HCT116 (cell line): Measurements from ENCODE around the gene PPM1J. TPM values are rescaled to one million over a fixed set of nuclear protein-coding genes. Genes with fewer than 3 reads are reported as not detected.

Experiments
- ATAC-seq: fragments of 200-7000 bp; cut with Tn5 transposase; 2 replicates; pipeline ENCODE4 v1.9.1; 2020; ENCODE audit warnings: mild to moderate bottlenecking, moderate library complexity
- BruUV-seq: library from RNA; stranded (reverse); fragments of 400-500 nt; replicated peaks from 2 replicates; lab custom pipeline; 2021; lab: Mats Ljungman, UMichigan
- CTCF ChIA-PET: fragments of 300-600 bp; sonication (Branson Sonifier 250); formaldehyde crosslinking; loops from one replicate; lab custom pipeline; 2021; ENCODE audit warnings: antibody characterized with exemption; lab: Charles Lee
- POLR2A ChIA-PET: fragments of 300-600, 350-600 bp; sonication (Branson Sonifier 250); formaldehyde crosslinking; loops from one replicate; lab custom pipeline; 2021; ENCODE audit warnings: antibody characterized with exemption; lab: Charles Lee
- RAD21 ChIA-PET, 2 experiments: fragments of 300-600 bp; sonication (Branson Sonifier 250); formaldehyde crosslinking; loops; one replicate each; lab custom pipeline; 2023; ENCODE audit warnings: low total read pairs in 2 of 2; ENCODE audit not compliant: uncharacterized antibody in 2 of 2, unreplicated experiment in 2 of 2, low non-redundant PET in 1 of 2; lab: Charles Lee
- DNase-seq: peaks from one replicate; pipeline ENCODE4 v3.0.0-alpha.2; 2010; ENCODE audit warnings: low read depth, low spot score
- H2AFZ ChIP-seq: fragments of 200-600 bp; shearing (Covaris generic), sonication (generic); 2 replicates; pipeline ENCODE4 v1.6.1; 2017; ENCODE audit warnings: low read depth, mixed run types, mixed read lengths, antibody characterized with exemption, low read length; ENCODE audit not compliant: poor library complexity, severe bottlenecking
- H3K27ac ChIP-seq: 2 replicates; pipeline ENCODE4 v1.5.1; 2012; ENCODE audit warnings: low read depth, low read length
- H3K27me3 ChIP-seq: fragments of 200-600 bp; sonication (generic); 2 replicates; pipeline ENCODE4 v1.6.1; 2016; ENCODE audit warnings: mixed run types, low read length, mixed read lengths; ENCODE audit not compliant: insufficient read depth
- H3K36me3 ChIP-seq, 2 experiments: fragments of 200-500 bp in 1 of 2; fragments of 200-600 bp in 1 of 2; sonication (Bioruptor generic) in 1 of 2; sonication (generic) in 1 of 2; 2 replicates each; pipeline versions ENCODE4 v1.5.1 to v1.6.1; 2014 to 2016; ENCODE audit warnings: low read length in 2 of 2, inconsistent platforms in 1 of 2, mixed read lengths in 1 of 2, mixed run types in 1 of 2; ENCODE audit not compliant: insufficient read depth in 2 of 2, control insufficient read depth in 1 of 2
- H3K4me1 ChIP-seq, 2 experiments: fragments of 200-600 bp in 1 of 2; sonication (generic) in 1 of 2; 2 replicates each; pipeline versions ENCODE4 v1.5.1 to v1.6.1; 2012 to 2017; ENCODE audit warnings: low read length in 2 of 2, inconsistent platforms in 1 of 2, mild to moderate bottlenecking in 1 of 2, mixed read lengths in 1 of 2, mixed run types in 1 of 2, moderate library complexity in 1 of 2; ENCODE audit not compliant: insufficient read depth in 2 of 2, control insufficient read depth in 1 of 2
- H3K4me2 ChIP-seq: fragments of 200-600 bp; sonication (generic); 2 replicates; pipeline ENCODE4 v1.6.1; 2017; ENCODE audit warnings: mixed run types, low read length, mixed read lengths
- H3K4me3 ChIP-seq, 2 experiments: fragments of 200-600 bp in 1 of 2; sonication (generic) in 1 of 2; replicated peaks in 1 of 2; 2 replicates each; pipeline ENCODE4 v1.5.1; 2011 to 2016; ENCODE audit warnings: low read length in 2 of 2, control low read depth in 1 of 2, low read depth in 1 of 2, mild to moderate bottlenecking in 1 of 2, mixed read lengths in 1 of 2, mixed run types in 1 of 2
- H3K79me2 ChIP-seq: fragments of 200-600 bp; sonication (generic); 2 replicates; pipeline ENCODE4 v1.6.1; 2017; ENCODE audit warnings: mild to moderate bottlenecking, mixed run types, low read length, moderate library complexity, mixed read lengths; ENCODE audit not compliant: insufficient read depth
- H3K9ac ChIP-seq: fragments of 200-600 bp; sonication (generic); 2 replicates; pipeline ENCODE4 v1.6.1; 2016; ENCODE audit warnings: low read length, mixed read lengths
- H3K9me2 ChIP-seq: fragments of 200-600 bp; sonication (generic), shearing (Covaris generic); 2 replicates; pipeline ENCODE4 v1.6.1; 2017; ENCODE audit warnings: mixed run types, mild to moderate bottlenecking, moderate library complexity; ENCODE audit not compliant: insufficient read depth
- H3K9me3 ChIP-seq, 2 experiments: fragments of 200-500 bp in 1 of 2; fragments of 200-600 bp in 1 of 2; sonication (Bioruptor generic) in 1 of 2; sonication (generic) in 1 of 2; 2 replicates each; pipeline ENCODE4 v1.6.1; 2014 to 2017; ENCODE audit warnings: low read length in 2 of 2, mixed read lengths in 2 of 2, inconsistent platforms in 1 of 2, low read depth in 1 of 2, mild to moderate bottlenecking in 1 of 2, mixed run types in 1 of 2, moderate library complexity in 1 of 2; ENCODE audit not compliant: control insufficient read depth in 1 of 2, insufficient read depth in 1 of 2
- H4K20me1 ChIP-seq: fragments of 200-600 bp; sonication (generic), shearing (Covaris generic); 2 replicates; pipeline ENCODE4 v1.6.1; 2017; ENCODE audit warnings: mixed run types, mild to moderate bottlenecking, moderate library complexity; ENCODE audit not compliant: insufficient read depth
- ATF3 ChIP-seq: IDR thresholded peaks from 2 replicates; pipeline ENCODE4 v1.6.1; 2012
- CEBPB ChIP-seq: IDR thresholded peaks from 2 replicates; pipeline ENCODE4 v1.6.1; 2012; ENCODE audit warnings: low read depth
- EGR1 ChIP-seq: IDR thresholded peaks from 2 replicates; pipeline ENCODE4 v1.6.1; 2012; ENCODE audit warnings: low read depth
- ELF1 ChIP-seq: IDR thresholded peaks from 2 replicates; pipeline ENCODE4 v1.6.1; 2012; ENCODE audit warnings: low read depth, borderline replicate concordance
- EZH2 ChIP-seq: fragments of 200-600 bp; sonication (generic); IDR thresholded peaks from 2 replicates; pipeline ENCODE4 v1.6.1; 2017; ENCODE audit warnings: antibody characterized with exemption, mixed run types
- EZH2phosphoT487 ChIP-seq: fragments of 200-600 bp; IDR thresholded peaks from 2 replicates; pipeline ENCODE4 v1.6.1; 2018; ENCODE audit warnings: antibody characterized with exemption, borderline replicate concordance
- JUND ChIP-seq: IDR thresholded peaks from 2 replicates; pipeline ENCODE4 v1.6.1; 2012
- POLR2A ChIP-seq: IDR thresholded peaks from 2 replicates; pipeline ENCODE4 v1.7.0; 2011; ENCODE audit warnings: borderline replicate concordance; ENCODE audit not compliant: insufficient read depth, insufficient read length; ENCODE audit errors: extremely low read depth
- POLR2AphosphoS5 ChIP-seq: IDR thresholded peaks from 2 replicates; pipeline ENCODE4 v1.6.1; 2011; ENCODE audit warnings: mild to moderate bottlenecking, low read depth, low read length, moderate library complexity
- TCF7L2 ChIP-seq: IDR thresholded peaks from 2 replicates; pipeline ENCODE4 v1.7.0; 2011; ENCODE audit warnings: borderline replicate concordance, inconsistent platforms; ENCODE audit not compliant: insufficient read depth, insufficient read length; ENCODE audit errors: extremely low read depth
- YY1 ChIP-seq: IDR thresholded peaks from 2 replicates; pipeline ENCODE4 v1.6.1; 2011; ENCODE audit warnings: low read length, low read depth, moderate library complexity, mild to moderate bottlenecking; ENCODE audit not compliant: insufficient replicate concordance; ENCODE audit errors: extremely low read depth
- ZFX ChIP-seq: fragments of 450-650 bp; IDR thresholded peaks from 2 replicates; pipeline ENCODE4 v1.6.1; 2017
- ZNF274 ChIP-seq: fragments of 200-500 bp; sonication (Bioruptor generic); IDR thresholded peaks from 2 replicates; pipeline ENCODE4 v1.6.1; 2014; ENCODE audit warnings: mild to moderate bottlenecking, low read depth, low read length, inconsistent platforms
- intact Hi-C: fragments of 100-400 bp; cut with micrococcal nuclease; formaldehyde crosslinking; loops from 2 replicates; pipeline ENCODE4 v1.10.0; 2022
- total RNA-seq: library from RNA; stranded (reverse); gene quantifications from one replicate; pipeline ENCODE4 v1.2.1, GENCODE V29; 2021; ENCODE audit not compliant: unreplicated experiment
- TF ChIP-seq, protein P1 (sequence below): IDR thresholded peaks from 2 replicates; pipeline ENCODE4 v1.6.1; 2012; ENCODE audit warnings: low read depth
- TF ChIP-seq, protein P2 (sequence below), 3 experiments: fragments of 200-600 bp in 1 of 3; sonication (generic) in 1 of 3; IDR thresholded peaks in 2 of 3; conservative IDR thresholded peaks in 1 of 3; 2 replicates each; pipeline ENCODE4 v1.5.1; 2012 to 2017; ENCODE audit warnings: low read depth in 2 of 3, low read length in 2 of 3, antibody characterized with exemption in 1 of 3, borderline replicate concordance in 1 of 3, control low read depth in 1 of 3, mild to moderate bottlenecking in 1 of 3, mixed read lengths in 1 of 3, mixed run types in 1 of 3, moderate library complexity in 1 of 3; ENCODE audit not compliant: insufficient read depth in 1 of 3

Gene PPM1J
- total RNA-seq, 1 experiment from 2014 or later, result 7.5 TPM

GRCh38 chr1:112696578-112697314, 18.4 kb downstream of the PPM1J start:
- Histone ChIP-seq H3K9ac (no peak overlapping the region), H3K9me3 (no peaks in the 10 kb centered on the region), H3K79me2 (no peaks in the 10 kb centered on the region), H3K4me3 (no peak overlapping the region), H4K20me1 (no peaks in the 10 kb centered on the region), H3K27me3 (no peaks in the 10 kb centered on the region), H3K4me1 (peaks cover 35 to 36% of the 10 kb centered on the region in 2 experiments), H3K36me3 (peaks cover 16 to 30% of the 10 kb centered on the region in 2 experiments), H3K9me2 (no peaks in the 10 kb centered on the region), H3K4me2 (no peak overlapping the region), H2AFZ (no peak overlapping the region), H3K27ac (no peak overlapping the region)
- intact Hi-C loops, result no loop called here
- POLR2A ChIA-PET, result no interaction called here
- TF ChIP-seq ELF1, result no peak
- TF ChIP-seq EZH2, result no peak
- TF ChIP-seq ZFX, result no peak
- no peak for TF ChIP-seq EZH2phosphoT487
- no peak for TF ChIP-seq TCF7L2
- ATAC-seq, result no peak
- BruUV-seq, result no TSS peak
- CTCF ChIA-PET, result no interaction called here
- no peak for DNase-seq
- RAD21 ChIA-PET, result no interaction called here

DNA sequence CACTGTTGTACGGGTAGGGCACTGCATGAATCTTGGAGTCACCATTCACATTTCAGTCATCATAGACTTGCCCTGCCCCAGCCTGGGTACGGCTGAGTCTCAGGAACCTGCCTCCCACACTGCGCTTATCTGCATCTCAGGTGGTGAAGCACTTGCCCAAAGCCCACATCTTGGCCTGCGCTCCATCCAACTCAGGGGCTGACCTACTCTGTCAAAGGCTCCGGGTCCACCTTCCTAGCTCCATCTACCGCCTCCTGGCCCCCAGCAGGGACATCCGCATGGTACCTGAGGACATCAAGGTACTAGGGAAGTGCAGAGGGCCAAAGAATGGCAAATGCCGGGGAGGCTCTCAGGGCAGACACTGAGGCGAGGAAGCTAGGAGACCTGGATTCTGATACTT, 19.9 kb downstream of the PPM1J start:
- no TSS peak for BruUV-seq
- H3K9me2 ChIP-seq, result no peaks in the 10 kb centered on the region
- no peak for ATAC-seq
- no peak overlapping the region for H3K4me2 ChIP-seq
- peaks cover 21 to 23% of the 10 kb centered on the region in 2 experiments for H3K36me3 ChIP-seq
- ChIA-PET CTCF (no interaction called here), RAD21 (no interaction called here), POLR2A (no interaction called here)
- H3K9ac ChIP-seq, result no peak overlapping the region
- H3K79me2 ChIP-seq, result no peaks in the 10 kb centered on the region
- no peaks in the 10 kb centered on the region for H3K27me3 ChIP-seq
- no peak overlapping the region for H2AFZ ChIP-seq
- no peaks in the 10 kb centered on the region for H3K9me3 ChIP-seq
- H3K4me3 ChIP-seq, result no peak overlapping the region
- DNase-seq, result no peak
- intact Hi-C loops, result no loop called here
- H3K4me1 ChIP-seq, result peaks cover 21% of the 10 kb centered on the region in 2 experiments
- H4K20me1 ChIP-seq, result no peaks in the 10 kb centered on the region
- no peak overlapping the region for H3K27ac ChIP-seq
- TF ChIP-seq EZH2phosphoT487 (no peak), POLR2AphosphoS5 (no peak), EGR1 (no peak), JUND (no peak), YY1 (no peak), CEBPB (no peak), ATF3 (no peak), ZNF274 (no peak), EZH2 (no peak), POLR2A (no peak)
- TF ChIP-seq, protein P1, sequence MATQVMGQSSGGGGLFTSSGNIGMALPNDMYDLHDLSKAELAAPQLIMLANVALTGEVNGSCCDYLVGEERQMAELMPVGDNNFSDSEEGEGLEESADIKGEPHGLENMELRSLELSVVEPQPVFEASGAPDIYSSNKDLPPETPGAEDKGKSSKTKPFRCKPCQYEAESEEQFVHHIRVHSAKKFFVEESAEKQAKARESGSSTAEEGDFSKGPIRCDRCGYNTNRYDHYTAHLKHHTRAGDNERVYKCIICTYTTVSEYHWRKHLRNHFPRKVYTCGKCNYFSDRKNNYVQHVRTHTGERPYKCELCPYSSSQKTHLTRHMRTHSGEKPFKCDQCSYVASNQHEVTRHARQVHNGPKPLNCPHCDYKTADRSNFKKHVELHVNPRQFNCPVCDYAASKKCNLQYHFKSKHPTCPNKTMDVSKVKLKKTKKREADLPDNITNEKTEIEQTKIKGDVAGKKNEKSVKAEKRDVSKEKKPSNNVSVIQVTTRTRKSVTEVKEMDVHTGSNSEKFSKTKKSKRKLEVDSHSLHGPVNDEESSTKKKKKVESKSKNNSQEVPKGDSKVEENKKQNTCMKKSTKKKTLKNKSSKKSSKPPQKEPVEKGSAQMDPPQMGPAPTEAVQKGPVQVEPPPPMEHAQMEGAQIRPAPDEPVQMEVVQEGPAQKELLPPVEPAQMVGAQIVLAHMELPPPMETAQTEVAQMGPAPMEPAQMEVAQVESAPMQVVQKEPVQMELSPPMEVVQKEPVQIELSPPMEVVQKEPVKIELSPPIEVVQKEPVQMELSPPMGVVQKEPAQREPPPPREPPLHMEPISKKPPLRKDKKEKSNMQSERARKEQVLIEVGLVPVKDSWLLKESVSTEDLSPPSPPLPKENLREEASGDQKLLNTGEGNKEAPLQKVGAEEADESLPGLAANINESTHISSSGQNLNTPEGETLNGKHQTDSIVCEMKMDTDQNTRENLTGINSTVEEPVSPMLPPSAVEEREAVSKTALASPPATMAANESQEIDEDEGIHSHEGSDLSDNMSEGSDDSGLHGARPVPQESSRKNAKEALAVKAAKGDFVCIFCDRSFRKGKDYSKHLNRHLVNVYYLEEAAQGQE, result no peak
- TF ChIP-seq, protein P2, sequence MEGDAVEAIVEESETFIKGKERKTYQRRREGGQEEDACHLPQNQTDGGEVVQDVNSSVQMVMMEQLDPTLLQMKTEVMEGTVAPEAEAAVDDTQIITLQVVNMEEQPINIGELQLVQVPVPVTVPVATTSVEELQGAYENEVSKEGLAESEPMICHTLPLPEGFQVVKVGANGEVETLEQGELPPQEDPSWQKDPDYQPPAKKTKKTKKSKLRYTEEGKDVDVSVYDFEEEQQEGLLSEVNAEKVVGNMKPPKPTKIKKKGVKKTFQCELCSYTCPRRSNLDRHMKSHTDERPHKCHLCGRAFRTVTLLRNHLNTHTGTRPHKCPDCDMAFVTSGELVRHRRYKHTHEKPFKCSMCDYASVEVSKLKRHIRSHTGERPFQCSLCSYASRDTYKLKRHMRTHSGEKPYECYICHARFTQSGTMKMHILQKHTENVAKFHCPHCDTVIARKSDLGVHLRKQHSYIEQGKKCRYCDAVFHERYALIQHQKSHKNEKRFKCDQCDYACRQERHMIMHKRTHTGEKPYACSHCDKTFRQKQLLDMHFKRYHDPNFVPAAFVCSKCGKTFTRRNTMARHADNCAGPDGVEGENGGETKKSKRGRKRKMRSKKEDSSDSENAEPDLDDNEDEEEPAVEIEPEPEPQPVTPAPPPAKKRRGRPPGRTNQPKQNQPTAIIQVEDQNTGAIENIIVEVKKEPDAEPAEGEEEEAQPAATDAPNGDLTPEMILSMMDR (IDR thresholded peaks at IDR 0.05 in 2 of 3, conservative IDR thresholded peaks at IDR 0.05 in 1 of 3; ENCODE audit: borderline replicate concordance in 1 of 3, insufficient read depth in 1 of 3, low read depth in 2 of 3, low read length in 2 of 3), result no peak
